Colonic mucosa (tissue), 4 donors: Measurements from ENCODE around the gene XPO6. TPM values are rescaled to one million over a fixed set of nuclear protein-coding genes. Genes with fewer than 3 reads are reported as not detected.

Experiments used
- DNase-seq: peaks from one replicate; pipeline ENCODE4 v3.0.0-alpha.2; 2020
- H3K27ac ChIP-seq: fragments of 200-600 bp; one replicate; pipeline ENCODE4 v1.8.0; 2021
- H3K27me3 ChIP-seq: fragments of 200-600 bp; one replicate; pipeline ENCODE4 v1.8.0; 2021
- H3K36me3 ChIP-seq: fragments of 200-600 bp; one replicate; pipeline ENCODE4 v1.8.0; 2021
- H3K4me1 ChIP-seq: fragments of 200-600 bp; one replicate; pipeline ENCODE4 v1.8.0; 2021; ENCODE audit warnings: mild to moderate bottlenecking
- H3K4me3 ChIP-seq: fragments of 200-600 bp; one replicate; pipeline ENCODE4 v1.8.0; 2021
- H3K9ac ChIP-seq, 2 donors: one replicate each; pipeline ENCODE4 v1.7.0; 2013; ENCODE audit warnings: control low read depth in 2 of 2, low read depth in 2 of 2, low read length in 2 of 2
- H3K9me3 ChIP-seq: fragments of 200-600 bp; one replicate; pipeline ENCODE4 v1.8.0; 2021
- intact Hi-C: fragments of 100-400 bp; cut with DNase I; formaldehyde crosslinking; loops from one replicate; pipeline ENCODE4 v1.14.1; 2022
- total RNA-seq, 2 donors: library from RNA; stranded (reverse); fragmentation: NEBNext Ultra II Directional in 1 of 2; extraction: Animal tissue kit (Norgen Biotek cat#: 25700) in 1 of 2; gene quantifications; one replicate each; pipeline ENCODE4 v1.2.1, GENCODE V29; 2021
- TF ChIP-seq, protein P1 (sequence below): fragments of 200-600 bp; IDR thresholded peaks from one replicate; pipeline ENCODE4 v1.8.0; 2022; ENCODE audit warnings: antibody characterized with exemption, mild to moderate bottlenecking
- donor health status: healthy.
- donor health status: DM: no; HTN: no; CAD: no.
- donor health status: DM: no; HTN: no; CAD: no.

XPO6 gene
- total RNA-seq, 2 donors from 2014 or later = 77.0 to 144 TPM

DNA sequence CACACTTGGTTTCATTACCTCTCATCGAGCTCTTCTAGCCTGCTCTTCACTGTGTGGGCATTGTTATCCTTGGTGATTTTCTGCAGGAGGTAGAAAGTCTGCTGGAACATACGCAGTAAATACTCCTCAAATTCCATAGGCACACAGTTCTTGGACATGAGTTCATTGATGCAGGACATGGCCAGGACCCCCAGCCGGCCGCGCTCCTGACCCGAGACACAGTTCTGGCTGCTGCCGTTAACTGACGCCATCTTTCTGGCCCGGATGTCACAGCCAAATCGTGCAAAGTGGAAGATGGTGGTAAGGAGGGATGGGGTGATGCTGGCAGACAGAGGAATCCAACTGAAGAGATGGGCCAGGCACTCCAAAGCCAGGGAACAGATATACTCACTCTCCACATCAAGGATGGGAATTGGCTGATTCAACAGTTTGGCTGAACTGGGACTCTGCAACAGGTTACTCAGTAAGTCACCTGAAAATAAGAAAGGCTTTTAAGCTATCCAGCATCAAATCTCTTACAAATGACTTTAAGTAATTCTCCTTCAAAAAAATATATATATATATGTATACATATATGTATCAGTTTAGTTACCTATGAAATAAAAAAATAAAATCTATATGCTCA is 55.6 kb downstream of the XPO6 start:
- no peaks in the 10 kb centered on the region for H3K4me1 ChIP-seq
- peaks cover 4% of the 10 kb centered on the region for H3K36me3 ChIP-seq
- no peak overlapping the region for H3K27ac ChIP-seq
- no peaks in the 10 kb centered on the region for H3K9me3 ChIP-seq
- TF ChIP-seq, protein P1, sequence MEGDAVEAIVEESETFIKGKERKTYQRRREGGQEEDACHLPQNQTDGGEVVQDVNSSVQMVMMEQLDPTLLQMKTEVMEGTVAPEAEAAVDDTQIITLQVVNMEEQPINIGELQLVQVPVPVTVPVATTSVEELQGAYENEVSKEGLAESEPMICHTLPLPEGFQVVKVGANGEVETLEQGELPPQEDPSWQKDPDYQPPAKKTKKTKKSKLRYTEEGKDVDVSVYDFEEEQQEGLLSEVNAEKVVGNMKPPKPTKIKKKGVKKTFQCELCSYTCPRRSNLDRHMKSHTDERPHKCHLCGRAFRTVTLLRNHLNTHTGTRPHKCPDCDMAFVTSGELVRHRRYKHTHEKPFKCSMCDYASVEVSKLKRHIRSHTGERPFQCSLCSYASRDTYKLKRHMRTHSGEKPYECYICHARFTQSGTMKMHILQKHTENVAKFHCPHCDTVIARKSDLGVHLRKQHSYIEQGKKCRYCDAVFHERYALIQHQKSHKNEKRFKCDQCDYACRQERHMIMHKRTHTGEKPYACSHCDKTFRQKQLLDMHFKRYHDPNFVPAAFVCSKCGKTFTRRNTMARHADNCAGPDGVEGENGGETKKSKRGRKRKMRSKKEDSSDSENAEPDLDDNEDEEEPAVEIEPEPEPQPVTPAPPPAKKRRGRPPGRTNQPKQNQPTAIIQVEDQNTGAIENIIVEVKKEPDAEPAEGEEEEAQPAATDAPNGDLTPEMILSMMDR = no peak
- no peak for DNase-seq
- intact Hi-C loops = no loop called here
- no peak overlapping the region for H3K4me3 ChIP-seq
- H3K9ac ChIP-seq = no peak overlapping the region
- no peaks in the 10 kb centered on the region for H3K27me3 ChIP-seq

GRCh38 chr16:28155293-28155692 is 56.5 kb downstream of the XPO6 start:
- Histone ChIP-seq H3K27me3 (no peaks in the 10 kb centered on the region), H3K4me3 (no peak overlapping the region), H3K27ac (no peak overlapping the region), H3K9ac (no peak overlapping the region), H3K36me3 (peaks cover 4% of the 10 kb centered on the region), H3K4me1 (no peaks in the 10 kb centered on the region), H3K9me3 (no peaks in the 10 kb centered on the region)
- DNase-seq = no peak
- intact Hi-C loops = no loop called here
- TF ChIP-seq, protein P1 = no peak

- Histone ChIP-seq H3K27ac (no peak overlapping the region), H3K4me3 (no peak overlapping the region), H3K4me1 (no peaks in the 10 kb centered on the region), H3K36me3 (peaks cover 4% of the 10 kb centered on the region), H3K9ac (no peak overlapping the region), H3K9me3 (no peaks in the 10 kb centered on the region), H3K27me3 (no peaks in the 10 kb centered on the region)
- intact Hi-C loops = no loop called here
- no peak for DNase-seq
- TF ChIP-seq, protein P1 = no peak
These were observed 60.6 kb downstream of the XPO6 start for GRCh38 chr16:28151180-28151579.

GRCh38 chr16:28149011-28149888 is 62.5 kb downstream of the XPO6 start:
- no peak for DNase-seq
- Histone ChIP-seq H3K9ac (no peak overlapping the region), H3K4me3 (no peak overlapping the region), H3K36me3 (no peaks in the 10 kb centered on the region), H3K27me3 (no peaks in the 10 kb centered on the region), H3K4me1 (no peaks in the 10 kb centered on the region), H3K27ac (no peak overlapping the region), H3K9me3 (no peaks in the 10 kb centered on the region)
- intact Hi-C loops = no loop called here
- TF ChIP-seq, protein P1 = no peak

DNA sequence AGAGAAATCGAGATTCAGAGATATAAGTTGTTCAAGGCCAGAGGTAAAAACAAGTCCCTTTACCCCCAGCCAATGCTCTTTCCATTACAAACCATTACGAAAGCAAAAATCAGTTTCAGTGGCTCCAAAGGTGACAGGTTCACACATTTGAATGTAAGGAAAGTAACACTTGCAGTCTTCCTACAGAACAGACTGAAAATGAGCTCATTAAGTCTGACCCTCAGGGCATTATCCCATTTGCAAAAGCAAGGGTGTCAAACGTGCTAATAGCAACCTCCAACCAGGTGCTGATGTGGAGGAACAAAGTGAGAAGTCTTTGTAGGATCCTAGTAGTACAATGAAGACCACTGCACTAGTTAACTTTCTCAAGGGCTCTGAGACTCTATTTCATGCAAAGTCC is 65.2 kb downstream of the XPO6 start:
- TF ChIP-seq, protein P1 = no peak
- no peak overlapping the region for H3K9ac ChIP-seq
- no peaks in the 10 kb centered on the region for H3K36me3 ChIP-seq
- H3K27me3 ChIP-seq = no peaks in the 10 kb centered on the region
- no peak overlapping the region for H3K27ac ChIP-seq
- intact Hi-C loops = no loop called here
- no peaks in the 10 kb centered on the region for H3K9me3 ChIP-seq
- no peak overlapping the region for H3K4me3 ChIP-seq
- H3K4me1 ChIP-seq = no peaks in the 10 kb centered on the region
- DNase-seq = no peak
